Non-pigmented ciliary epithelial cell (primary cell): ENCODE results near the gene MVD.
A peak's percentile ranks its signal among the peaks of the same experiment; 100 is the strongest.

Experiments
- DNase-seq: peaks from one replicate; pipeline ENCODE4 v3.0.0-alpha.2; 2010; ENCODE audit warnings: low read depth

Gene MVD

GRCh38 chr16:88662843-88663606, at the start of gene MVD:
TSS of gene MVD (minus strand) at chr16:88663091. CDS start at chr16:88663080, 11 bp downstream.
- peak; percentile 87 for DNase-seq

GRCh38 chr16:88712362-88712979, 49.6 kb upstream of the MVD start:
- no peak for DNase-seq

GRCh38 chr16:88711750-88712340, 49.0 kb upstream of the MVD start:
- no peak for DNase-seq

- no peak for DNase-seq
Observed at GRCh38 chr16:88710556-88710955, 47.7 kb upstream of the MVD start.

- no peak for DNase-seq
Observed at GRCh38 chr16:88706965-88707826, 44.3 kb upstream of the MVD start.

- no peak for DNase-seq
Observed at GRCh38 chr16:88706229-88706964, 43.5 kb upstream of the MVD start, which contains the start of the genes CTU2 and RNF166. TSS of gene CTU2 (plus strand) at chr16:88706503. CDS start at chr16:88706531, 28 bp downstream. TSS of gene RNF166 (minus strand) at chr16:88706408. CDS start at chr16:88706325, 83 bp downstream.

- DNase-seq: no peak
Observed at GRCh38 chr16:88705801-88706228, 42.9 kb upstream of the MVD start.

GRCh38 chr16:88705076-88705684, 42.3 kb upstream of the MVD start:
- DNase-seq: no peak

GRCh38 chr16:88703486-88704309, 40.8 kb upstream of the MVD start:
- no peak for DNase-seq

GRCh38 chr16:88702371-88703210, 39.7 kb upstream of the MVD start:
- DNase-seq: no peak

GRCh38 chr16:88701581-88702370, 38.9 kb upstream of the MVD start:
- no peak for DNase-seq

- DNase-seq: peak; percentile 71
Observed at GRCh38 chr16:88700636-88701482, 38.0 kb upstream of the MVD start.

- no peak for DNase-seq
Observed at GRCh38 chr16:88700322-88700635, 37.4 kb upstream of the MVD start.

- DNase-seq: no peak
Observed at GRCh38 chr16:88699180-88699579, 36.3 kb upstream of the MVD start.

- DNase-seq: no peak
Observed at GRCh38 chr16:88698646-88699045, 35.8 kb upstream of the MVD start.

- no peak for DNase-seq
Observed at GRCh38 chr16:88697831-88698615, 35.1 kb upstream of the MVD start.
